Psoas muscle (tissue), 8 donors: ENCODE data around the gene CRYBA2. TPM values are rescaled to one million over a fixed set of nuclear protein-coding genes. Genes with fewer than 3 reads are reported as not detected.

Source experiments
- ATAC-seq, 4 donors: fragments of 200-7000 bp; cut with Tn5 transposase; one replicate each; pipeline ENCODE4 v1.9.1; 2020; ENCODE audit warnings: moderate library complexity in 3 of 4, mild to moderate bottlenecking in 2 of 4
- DNase-seq, 2 donors: peaks; one replicate each; pipeline ENCODE4 v3.0.0-alpha.2; 2020
- H3K27ac ChIP-seq: fragments of 200-600 bp; one replicate; pipeline ENCODE4 v1.8.0; 2022
- H3K27me3 ChIP-seq, 3 donors: fragments of 200-600 bp in 1 of 3; one replicate each; pipeline versions ENCODE4 v1.6.1 to v1.8.0; 2013 to 2022; ENCODE audit warnings: low read length in 2 of 3, mild to moderate bottlenecking in 2 of 3, moderate library complexity in 1 of 3; ENCODE audit not compliant: insufficient read depth in 3 of 3
- H3K36me3 ChIP-seq, 2 donors: fragments of 200-600 bp in 1 of 2; one replicate each; pipeline versions ENCODE4 v1.6.1 to v1.8.0; 2013 to 2022; ENCODE audit warnings: low read depth in 1 of 2, mild to moderate bottlenecking in 1 of 2, moderate library complexity in 1 of 2; ENCODE audit not compliant: insufficient read depth in 1 of 2
- H3K4me1 ChIP-seq: fragments of 200-600 bp; one replicate; pipeline ENCODE4 v1.8.0; 2022
- H3K4me3 ChIP-seq: fragments of 200-600 bp; one replicate; pipeline ENCODE4 v1.8.0; 2022; ENCODE audit warnings: mild to moderate bottlenecking
- H3K9me3 ChIP-seq: fragments of 200-600 bp; one replicate; pipeline ENCODE4 v1.8.0; 2022
- CTCF ChIP-seq: fragments of 200-600 bp; IDR thresholded peaks from one replicate; pipeline ENCODE4 v1.8.0; 2022; ENCODE audit warnings: antibody characterized with exemption
- WGBS, 3 donors: extraction: QIAGEN DNeasy Blood & Tissue Kit; methylation state at CpG; one replicate each; pipeline versions ENCODE4 v1.1.6 to v1.1.7; 2013; 5-methylcytosine and 5-hydroxymethylcytosine counted together
- intact Hi-C, 2 donors: fragments of 100-400 bp; cut with DNase I; formaldehyde crosslinking; loops; one replicate each; pipeline versions ENCODE4 v1.11.0 to v1.14.2; 2022
- polyA plus RNA-seq, 3 donors: library from polyadenylated mRNA; stranded (reverse); fragments of 200-250 nt; gene quantifications; one replicate each; pipeline ENCODE4 v1.2.3, GENCODE V29; 2013
- total RNA-seq, 4 donors: library from RNA; stranded (reverse); fragmentation: NEBNext Ultra II Directional in 2 of 4; extraction: Animal tissue kit (Norgen Biotek cat#: 25700) in 2 of 4; gene quantifications; one replicate each; pipeline versions ENCODE4 v1.2.1 to v1.2.4, GENCODE V29; 2021 to 2023
- donor health status: healthy with polysubstance abuse.
- donor health status: DM: no; HTN: no; CAD: no; lungs with moderate emphysema.
- donor health status: Bipolar disorder and iron deficiency.
- donor health status: healthy.
- donor health status: DM: yes; HTN: yes; CAD: no.
- donor health status: DM: no; HTN: no; CAD: no.
- donor health status: DM: no; HTN: no; CAD: no.
- donor health status: DM: yes; HTN: yes; CAD: no.

The CRYBA2 gene
- total and polyA plus RNA-seq, 7 donors = 0.08 TPM; not detected in 6

GRCh38 chr2:218988164-218988563 lies 5.1 kb downstream of the CRYBA2 start:
- H3K27ac ChIP-seq = no peak overlapping the region
- WGBS, 3 donors = 32 to 37% (median 33%) methylated on average over 3 of the region's 3 CpGs
- TF ChIP-seq CTCF = no peak
- H3K4me3 ChIP-seq = no peak overlapping the region
- ATAC-seq (no peak), DNase-seq (no peak)
- intact Hi-C loops = no loop called here
- H3K9me3 ChIP-seq = no peaks in the 10 kb centered on the region
- no peaks in the 10 kb centered on the region for H3K36me3 ChIP-seq
- H3K4me1 ChIP-seq = peaks cover 8% of the 10 kb centered on the region
- H3K27me3 ChIP-seq = peaks cover 0 to 100% (median 52%) of the 10 kb centered on the region in 3 donors

GRCh38 chr2:218986148-218986761 lies 7.0 kb downstream of the CRYBA2 start:
- no peak overlapping the region for H3K27ac ChIP-seq
- H3K27me3 ChIP-seq = peaks cover 0 to 100% (median 45%) of the 10 kb centered on the region in 3 donors
- no peak for DNase-seq
- no peak for ATAC-seq
- WGBS, 3 donors = 40 to 59% (median 53%) methylated on average over 4 of the region's 4 CpGs
- no peaks in the 10 kb centered on the region for H3K9me3 ChIP-seq
- intact Hi-C loops = no loop called here
- no peak overlapping the region for H3K4me3 ChIP-seq
- no peaks in the 10 kb centered on the region for H3K36me3 ChIP-seq
- peaks cover 12% of the 10 kb centered on the region for H3K4me1 ChIP-seq
- TF ChIP-seq CTCF = no peak

GRCh38 chr2:218985325-218986091 lies 7.7 kb downstream of the CRYBA2 start:
- H3K4me3 ChIP-seq = no peak overlapping the region
- H3K27me3 ChIP-seq = peaks cover 0 to 99% (median 45%) of the 10 kb centered on the region in 3 donors
- intact Hi-C loops = no loop called here
- no peaks in the 10 kb centered on the region for H3K36me3 ChIP-seq
- H3K4me1 ChIP-seq = peaks cover 15% of the 10 kb centered on the region
- 5 to 9% (median 8%) methylated on average over 27 to 49 of the region's 49 CpGs for WGBS, 3 donors
- DNase-seq = no peak
- H3K9me3 ChIP-seq = no peaks in the 10 kb centered on the region
- TF ChIP-seq CTCF = no peak
- ATAC-seq = no peak
- no peak overlapping the region for H3K27ac ChIP-seq

- TF ChIP-seq CTCF = no peak
- 0 to 2% (median 0%) methylated on average over 14 to 32 of the region's 32 CpGs for WGBS, 3 donors
- H3K36me3 ChIP-seq = no peaks in the 10 kb centered on the region
- H3K9me3 ChIP-seq = no peaks in the 10 kb centered on the region
- peaks cover 15% of the 10 kb centered on the region for H3K4me1 ChIP-seq
- H3K27ac ChIP-seq = no peak within 1 kb of the TSS
- peak within 1 kb of the TSS; percentile 46 for H3K4me3 ChIP-seq
- H3K27me3 ChIP-seq = peaks cover 0 to 98% (median 44%) of the 10 kb centered on the region in 3 donors
- intact Hi-C loops = no loop called here
- DNase-seq (no peak), ATAC-seq (no peak)
Measured at GRCh38 chr2:218985021-218985324, 8.2 kb downstream of the CRYBA2 start, which contains the start of gene FEV. TSS of gene FEV (minus strand) at chr2:218985184. CDS start at chr2:218985075, 109 bp downstream.
